ENCODE measurements around the gene ENPEP.
"Not testable (repeated sequence)": the region's sequence is repeated elsewhere in the genome, so short reads cannot be mapped to it uniquely, and the experiment has no call there.

The ENPEP gene

DNA sequence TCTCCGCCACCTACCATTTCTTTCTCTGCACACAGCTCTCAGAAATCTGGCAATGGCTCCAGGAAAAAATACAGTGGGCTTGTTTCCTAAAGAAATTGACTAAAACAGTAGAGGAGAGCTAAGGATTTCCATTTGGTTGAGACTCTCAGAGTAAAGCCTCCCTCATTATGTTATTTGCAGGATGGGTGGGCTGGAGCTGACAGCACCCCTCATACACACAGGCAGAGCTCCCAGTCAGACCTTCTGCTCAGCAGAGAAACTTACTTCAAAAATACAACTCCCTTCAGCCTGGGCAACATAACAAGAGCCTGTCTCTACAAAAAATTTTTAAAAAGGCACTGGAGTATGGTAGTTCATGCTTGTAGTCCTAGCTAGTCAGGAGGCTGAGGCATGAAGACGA is 44.9 kb downstream of the ENPEP start:
- DNase-seq (ENCODE audit: low read depth): no peak

DNA sequence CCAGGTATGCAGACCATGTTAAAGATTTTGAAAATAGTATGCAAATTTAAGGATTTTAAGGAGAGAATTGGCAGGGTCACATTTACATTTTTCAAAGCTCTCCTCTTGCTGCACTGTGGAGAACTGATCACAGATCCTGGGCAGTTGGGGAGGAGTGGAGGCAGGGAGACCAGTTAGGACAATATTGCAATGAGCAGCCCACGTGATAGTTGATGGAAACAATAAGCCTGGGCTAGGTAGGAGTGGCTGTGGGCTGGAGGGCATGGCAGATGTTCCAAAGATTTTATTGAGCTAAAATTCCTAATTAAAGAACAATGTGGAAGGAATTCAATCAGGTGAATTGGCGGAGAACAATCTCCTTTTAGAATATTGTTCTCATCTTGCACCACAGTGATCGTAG is 50.6 kb downstream of the ENPEP start:
- no peak for DNase-seq (ENCODE audit: low read depth)

DNA sequence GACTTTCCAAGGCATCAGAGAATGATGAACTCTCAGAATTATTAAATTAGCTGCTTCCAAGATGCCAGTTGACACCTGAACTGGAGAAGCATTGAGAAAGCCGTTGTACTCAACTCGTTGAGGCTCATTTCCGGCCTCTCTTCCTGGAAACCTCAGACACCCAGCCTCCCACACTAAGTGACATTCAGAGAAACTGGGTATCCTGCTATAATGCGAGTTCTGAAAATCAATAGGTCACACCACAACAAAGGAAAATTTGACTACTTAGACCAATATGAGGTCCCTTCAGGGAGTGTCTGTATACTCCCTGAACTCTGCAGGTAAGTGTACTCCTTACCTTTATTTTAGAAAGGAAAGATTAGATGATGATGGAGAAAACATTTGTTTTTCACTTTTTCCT is 51.2 kb downstream of the ENPEP start:
- no peak for DNase-seq (ENCODE audit: low read depth)

DNA sequence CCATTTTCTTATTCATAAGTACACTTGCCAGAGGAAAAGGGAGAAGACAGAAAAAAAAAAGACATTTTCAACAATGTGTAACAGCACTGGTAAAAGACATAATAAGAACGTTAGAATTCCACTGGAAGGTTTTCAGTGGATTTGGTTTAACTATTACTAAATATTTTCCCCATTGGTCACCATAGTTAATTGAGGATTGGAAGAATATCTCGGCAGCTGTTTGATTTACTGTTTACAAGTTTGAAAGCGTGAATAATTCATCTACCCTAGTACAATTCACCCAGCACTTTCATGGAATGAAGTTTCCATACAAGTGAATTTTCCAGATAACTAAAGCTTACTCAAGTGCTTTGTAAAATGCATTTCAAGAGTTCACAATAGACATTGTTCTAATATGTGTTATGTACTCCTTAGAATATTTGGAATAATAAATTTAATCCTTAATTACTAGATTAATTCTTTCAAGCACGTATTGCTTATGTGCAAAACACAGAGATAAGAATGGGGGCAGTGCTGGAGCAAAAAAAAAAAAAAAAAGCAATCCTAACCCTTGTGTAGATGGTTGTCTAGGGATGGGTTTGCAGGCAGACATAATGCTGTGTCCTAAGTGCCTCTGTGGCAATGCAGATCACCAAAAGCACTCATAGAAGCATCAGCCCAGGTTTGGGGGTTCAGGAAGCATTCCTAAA is 57.1 kb downstream of the ENPEP start:
- no peak for DNase-seq (ENCODE audit: low read depth)

DNA sequence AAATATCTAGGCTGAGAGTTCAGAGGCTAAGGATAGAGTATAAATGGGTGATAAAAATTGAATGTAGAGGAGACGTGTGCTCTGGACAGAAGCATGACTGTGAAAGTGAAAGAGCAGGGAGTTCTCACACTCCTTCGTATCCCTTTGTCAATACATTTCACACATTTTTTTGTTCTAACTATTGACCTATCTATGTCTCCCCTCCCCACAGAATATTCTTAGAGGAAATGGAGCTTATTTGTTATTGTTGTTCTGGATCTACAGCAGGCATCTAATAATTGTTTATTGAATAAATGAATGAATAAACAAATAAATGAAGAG is 57.6 kb downstream of the ENPEP start:
- peak; percentile 57 for DNase-seq (ENCODE audit: low read depth)

DNA sequence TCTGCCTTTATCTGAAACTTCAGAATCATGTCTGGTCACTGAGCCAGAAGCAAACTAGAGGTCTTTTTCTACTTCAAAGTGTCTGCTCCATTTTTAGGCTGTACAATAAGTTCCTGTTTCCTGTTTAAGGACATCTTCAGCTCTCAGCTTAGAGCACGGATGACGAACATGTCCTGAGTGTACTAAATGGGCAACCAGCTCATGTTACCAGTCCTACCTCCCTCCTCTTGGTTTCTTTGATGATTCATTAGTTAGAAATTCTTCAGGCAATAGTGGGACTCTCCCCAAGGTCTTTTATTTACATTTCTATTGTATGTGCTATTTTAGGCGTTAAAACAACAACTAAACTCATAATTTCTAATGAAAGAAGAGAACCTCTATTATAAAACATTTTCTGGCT is 58.0 kb downstream of the ENPEP start:
- peak; percentile 99 for DNase-seq (ENCODE audit: low read depth)

DNA sequence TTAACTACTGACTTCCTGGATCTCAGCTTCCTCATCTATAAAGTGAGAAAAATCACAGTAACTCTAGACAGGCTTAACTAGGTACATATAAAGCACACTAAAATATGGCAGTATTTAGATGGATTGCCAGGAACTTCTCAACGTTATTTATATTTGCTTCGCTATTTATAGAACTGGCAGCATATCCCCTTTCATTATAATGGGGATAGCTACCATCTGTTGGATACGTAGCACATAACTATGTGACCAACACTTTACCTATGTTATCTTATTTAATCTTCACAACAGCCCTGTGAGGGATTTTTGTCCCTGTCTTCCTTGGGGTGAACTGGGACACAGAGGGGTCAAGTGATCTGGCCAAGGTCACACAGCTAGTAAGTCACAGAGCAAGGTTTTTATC is 64.6 kb downstream of the ENPEP start:
- DNase-seq (ENCODE audit: low read depth): peak; percentile 48

DNA sequence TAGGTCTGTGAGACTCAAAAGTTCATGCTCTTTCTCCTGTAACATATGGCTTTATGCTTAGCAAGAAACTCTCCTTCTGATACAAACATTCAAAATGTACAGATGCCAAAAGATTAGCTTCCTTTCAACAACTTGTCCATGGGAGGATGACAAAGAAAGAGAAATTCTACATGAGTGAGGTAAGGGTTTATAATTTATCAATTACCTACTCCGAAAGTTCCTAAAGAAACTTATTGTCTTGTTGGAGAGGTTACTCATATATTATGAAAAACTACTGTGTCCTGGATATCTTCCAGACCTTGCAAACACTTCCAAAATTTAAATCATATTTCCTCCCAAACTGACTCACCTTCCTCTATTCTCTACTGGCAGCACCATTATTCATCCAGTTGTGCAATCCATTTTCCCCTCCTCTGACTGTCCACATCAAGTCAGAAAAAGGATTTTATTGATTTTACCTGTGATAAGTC is 65.1 kb downstream of the ENPEP start:
- DNase-seq (ENCODE audit: low read depth): peak; percentile 93

DNA sequence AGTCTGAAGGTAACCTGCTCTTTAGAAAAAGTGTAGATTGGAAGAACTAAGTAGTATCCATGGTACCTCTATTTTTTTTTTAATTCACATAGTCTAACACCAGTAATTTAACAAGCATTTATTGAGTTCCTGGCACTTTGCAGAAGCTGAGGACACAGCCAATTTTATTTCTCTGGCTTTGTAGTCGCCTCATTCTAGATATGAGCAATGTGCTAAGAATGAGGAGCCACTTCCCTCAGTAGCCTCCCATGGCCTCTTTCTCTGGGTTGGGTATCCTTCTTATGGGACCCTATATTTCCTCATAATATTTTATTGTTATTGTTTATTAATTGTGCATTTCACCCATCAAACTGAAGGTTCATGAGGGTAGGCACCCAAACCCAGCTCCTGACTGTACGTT is 67.6 kb downstream of the ENPEP start:
- DNase-seq (ENCODE audit: low read depth): no peak

DNA sequence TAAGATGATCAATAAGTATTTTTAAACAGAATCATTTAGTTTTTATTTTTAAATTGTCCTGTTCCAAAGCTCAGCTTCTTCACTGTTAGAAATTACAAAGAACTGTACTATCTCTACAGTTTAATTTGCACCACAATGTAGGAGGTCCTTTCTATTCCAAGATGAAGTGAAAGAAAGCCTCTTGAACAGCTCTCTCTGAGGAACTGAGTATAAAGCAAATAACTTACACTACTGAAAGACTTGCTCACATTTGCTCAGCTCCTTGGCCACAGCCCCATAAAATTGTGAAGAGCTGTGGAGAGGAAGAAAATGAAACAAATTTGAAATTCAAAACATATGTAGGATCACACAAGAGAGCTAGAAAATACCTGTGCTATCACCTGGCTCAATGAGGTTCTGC is 68.6 kb downstream of the ENPEP start:
- DNase-seq (ENCODE audit: low read depth): no peak

DNA sequence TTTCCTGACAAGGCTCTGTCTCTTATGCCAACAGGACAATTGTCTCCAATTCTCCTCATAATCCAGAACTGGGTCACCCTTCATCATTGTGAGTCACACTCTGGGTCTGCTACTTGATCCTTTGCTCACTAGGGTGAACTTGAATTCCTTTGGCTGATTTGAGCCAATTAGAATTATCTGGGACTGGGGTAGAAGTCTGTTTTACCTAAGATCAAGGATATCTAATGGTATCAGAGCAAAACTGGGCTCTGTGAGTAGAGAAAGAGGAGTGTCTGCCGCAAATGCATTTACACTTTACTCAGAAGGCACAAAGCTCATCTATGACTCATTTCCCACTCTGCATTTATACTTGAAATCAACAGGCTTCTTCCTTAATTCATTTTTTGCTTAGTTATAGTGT is 74.3 kb downstream of the ENPEP start:
- DNase-seq (ENCODE audit: low read depth): peak; percentile 64

DNA sequence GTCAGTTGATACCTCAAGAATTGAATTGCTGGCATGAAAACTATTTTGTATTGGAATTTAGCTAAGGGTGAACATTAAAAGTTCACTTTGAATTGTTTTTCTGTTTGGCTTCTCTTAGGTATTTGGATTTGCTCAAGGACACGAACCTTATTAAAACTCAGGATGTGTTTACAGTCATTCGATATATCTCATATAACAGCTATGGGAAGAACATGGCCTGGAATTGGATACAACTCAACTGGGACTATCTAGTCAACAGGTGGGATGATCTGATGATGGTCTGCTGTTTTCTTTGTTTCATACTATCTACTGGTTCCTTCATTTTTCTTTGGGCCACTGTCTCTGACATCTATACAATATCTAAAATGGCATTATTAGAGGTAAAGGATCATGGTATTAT is 77.2 kb downstream of the ENPEP start:
- DNase-seq (ENCODE audit: low read depth): no peak

DNA sequence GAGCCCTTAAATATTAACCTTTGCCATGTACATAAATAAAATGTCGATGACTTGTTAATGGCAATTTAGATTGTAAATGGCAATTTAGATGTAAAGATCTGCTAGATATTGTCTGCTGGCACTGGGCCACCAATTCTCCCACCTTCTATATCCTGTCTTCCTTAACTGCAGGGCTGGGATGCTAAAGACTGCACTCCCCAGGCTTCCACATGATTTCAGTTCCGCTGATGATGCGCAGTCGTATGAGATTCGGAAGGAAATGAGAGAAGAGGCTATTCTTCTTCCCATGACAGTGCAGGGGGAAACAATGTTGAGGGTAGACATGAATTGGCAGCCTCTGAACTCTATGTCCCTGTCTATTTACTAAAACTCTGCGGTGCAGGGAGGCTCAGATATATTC is 91.3 kb downstream of the ENPEP start:
- no peak for DNase-seq (ENCODE audit: low read depth)

DNA sequence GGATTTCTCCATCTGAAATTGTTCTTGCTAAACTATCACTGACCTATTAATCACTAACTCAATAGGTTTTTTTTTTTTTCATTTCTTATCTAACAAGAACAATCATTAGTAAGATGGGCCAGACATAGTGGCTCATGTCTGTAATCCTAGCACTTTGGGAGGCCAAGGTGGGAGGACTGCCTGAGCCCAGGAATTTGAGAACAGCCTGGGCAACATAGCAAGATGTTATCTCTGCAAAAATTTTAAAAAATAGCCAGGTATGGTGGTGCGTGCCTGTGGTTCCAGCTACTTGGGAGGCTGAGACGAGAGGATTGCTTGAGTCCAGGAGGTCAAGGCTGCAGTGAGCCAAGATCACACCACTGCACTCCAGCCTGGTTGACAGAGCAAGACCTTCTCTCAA is 100.7 kb downstream of the ENPEP start:
- not testable (repeated sequence) for DNase-seq (ENCODE audit: low read depth)

DNA sequence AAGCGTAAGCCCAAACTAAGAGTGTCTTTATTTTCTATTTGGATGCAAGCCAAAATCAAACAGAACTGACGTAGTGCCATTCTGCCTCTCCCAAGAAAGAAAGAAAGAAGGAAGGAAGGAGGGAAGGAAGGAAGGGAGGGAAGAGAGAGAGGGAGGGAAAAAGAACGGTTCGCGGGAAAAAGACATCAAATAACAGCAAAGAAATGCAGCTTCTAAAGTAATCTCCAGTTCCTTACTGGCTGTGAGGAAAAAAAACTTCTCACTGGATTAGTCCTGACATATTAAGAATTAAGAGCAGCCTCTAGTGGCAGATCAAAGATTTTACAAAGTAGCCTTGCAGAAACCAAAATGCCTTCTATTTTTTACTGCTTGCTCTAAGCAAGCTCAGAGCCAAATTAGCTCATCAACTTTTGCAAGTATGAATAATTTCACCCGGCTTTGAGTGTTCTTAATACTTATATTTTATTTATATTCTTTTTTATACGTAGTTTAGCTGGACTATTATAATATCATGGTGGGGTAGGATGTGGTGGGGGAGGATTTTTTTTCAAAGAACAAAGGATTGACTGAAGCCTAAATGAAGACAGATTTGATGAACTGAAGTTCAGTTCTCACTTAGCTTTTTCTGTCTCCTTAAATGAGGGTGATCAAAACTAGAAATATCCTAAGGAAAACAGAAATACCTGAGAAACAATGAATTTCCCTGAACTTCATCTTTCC is 110.3 kb downstream of the ENPEP start:
- DNase-seq (ENCODE audit: low read depth): peak; percentile 85

DNA sequence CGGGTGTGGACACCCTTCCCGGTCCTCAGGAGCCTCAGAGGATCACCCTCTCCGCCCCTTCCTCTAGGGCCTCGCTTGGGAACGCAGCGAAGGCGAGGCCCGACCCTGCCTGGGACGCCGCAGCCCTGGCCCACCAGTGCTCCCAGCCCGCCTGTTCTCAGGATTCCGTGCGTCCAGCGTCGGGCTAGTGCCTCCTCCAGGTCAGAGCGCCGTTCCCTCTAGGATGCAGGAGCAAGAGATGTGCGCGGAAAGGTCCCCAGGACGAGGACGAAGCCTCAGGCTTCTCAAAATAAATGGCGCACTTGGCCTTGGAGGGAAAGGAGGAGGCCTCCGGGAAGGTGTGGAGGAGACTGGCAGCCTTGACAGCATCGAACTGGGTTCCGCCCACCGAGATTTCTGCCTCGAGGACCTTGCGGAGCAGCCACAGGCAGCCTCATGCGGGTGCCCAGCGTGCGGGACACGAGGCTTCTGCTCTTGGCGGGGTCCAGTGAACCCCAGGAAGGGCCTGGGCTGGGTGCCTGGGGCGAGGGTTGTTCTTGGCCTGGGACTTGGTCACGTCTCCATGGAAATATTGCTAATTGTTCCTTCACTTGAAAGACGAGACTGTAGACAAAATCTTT is 111.8 kb downstream of the ENPEP start:
- no peak for DNase-seq (ENCODE audit: low read depth)

DNA sequence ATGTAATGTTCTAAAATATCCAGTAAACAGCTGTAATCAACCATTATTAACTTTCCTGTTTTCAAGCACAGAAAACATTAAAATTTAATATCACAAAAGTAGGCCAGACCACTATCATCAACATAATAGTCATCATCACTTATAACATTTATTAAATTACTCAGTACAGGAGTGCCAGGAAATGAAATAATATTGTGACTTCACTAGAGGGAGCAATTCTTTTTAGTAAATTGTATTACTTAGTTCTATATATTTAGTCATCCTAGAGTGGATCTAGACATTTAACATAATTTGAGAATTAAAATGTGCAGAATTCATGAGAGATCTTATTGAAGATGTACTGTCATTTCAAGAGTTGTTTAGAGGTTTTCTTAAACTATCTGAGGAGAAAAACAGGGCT is 113.3 kb downstream of the ENPEP start:
- peak; percentile 34 for DNase-seq (ENCODE audit: low read depth)

DNA sequence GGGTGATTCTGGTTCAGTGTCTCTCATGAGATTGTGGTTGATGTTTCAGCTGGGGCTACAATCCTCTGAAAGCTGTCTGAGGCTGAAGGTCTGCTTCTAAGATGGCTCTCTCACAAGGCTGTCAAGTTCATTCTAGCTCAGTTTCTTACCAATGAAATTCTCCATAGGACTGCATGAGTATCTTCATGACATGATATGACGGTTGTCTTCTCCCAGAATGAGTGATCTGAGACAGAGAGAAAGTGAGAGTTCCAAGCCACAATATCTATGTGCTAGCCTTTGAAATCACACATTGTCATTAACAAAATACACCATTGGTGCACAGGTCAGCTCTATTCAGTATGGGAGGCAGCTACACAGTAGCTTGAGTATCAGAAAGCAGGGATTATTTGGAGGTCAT is 119.6 kb downstream of the ENPEP start:
- no peak for DNase-seq (ENCODE audit: low read depth)

DNA sequence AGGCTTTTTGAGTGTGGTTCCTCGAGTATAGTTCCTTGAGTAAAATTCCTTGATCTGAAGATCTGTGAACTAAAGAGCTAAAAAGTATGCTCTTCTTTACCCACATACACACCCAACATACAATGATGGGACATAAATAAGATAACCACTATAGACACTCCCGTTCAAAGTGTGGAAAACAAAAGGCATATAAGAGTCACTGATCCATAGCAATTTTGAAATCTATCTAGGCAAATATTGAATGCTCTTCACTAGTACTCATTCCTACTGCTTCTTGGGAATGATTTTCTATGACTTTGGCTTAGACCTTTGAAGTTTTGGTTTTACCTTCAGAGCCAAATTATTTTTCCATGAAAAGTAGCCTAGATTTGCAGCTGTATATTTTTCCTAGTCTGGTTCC is 120.5 kb downstream of the ENPEP start:
- no peak for DNase-seq (ENCODE audit: low read depth)

DNA sequence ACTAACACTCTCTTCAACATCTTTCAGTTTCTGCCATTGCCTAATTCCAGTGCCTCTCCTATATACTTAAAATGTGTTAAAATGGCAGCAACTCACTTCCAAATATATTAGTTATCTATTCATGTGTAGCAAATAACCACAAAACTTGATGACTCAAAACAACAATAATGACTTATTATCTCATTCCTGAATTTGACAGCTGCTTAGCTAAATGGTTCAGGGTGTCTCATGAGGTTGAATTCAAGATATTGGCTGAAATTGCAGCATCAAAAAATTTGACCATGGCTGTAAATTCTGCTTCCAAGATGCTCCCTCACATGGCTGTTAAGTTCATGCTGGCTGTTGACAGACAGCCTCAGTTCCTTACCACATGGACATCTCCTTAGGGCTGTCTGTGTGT is 121.6 kb downstream of the ENPEP start:
- no peak for DNase-seq (ENCODE audit: low read depth)

DNA sequence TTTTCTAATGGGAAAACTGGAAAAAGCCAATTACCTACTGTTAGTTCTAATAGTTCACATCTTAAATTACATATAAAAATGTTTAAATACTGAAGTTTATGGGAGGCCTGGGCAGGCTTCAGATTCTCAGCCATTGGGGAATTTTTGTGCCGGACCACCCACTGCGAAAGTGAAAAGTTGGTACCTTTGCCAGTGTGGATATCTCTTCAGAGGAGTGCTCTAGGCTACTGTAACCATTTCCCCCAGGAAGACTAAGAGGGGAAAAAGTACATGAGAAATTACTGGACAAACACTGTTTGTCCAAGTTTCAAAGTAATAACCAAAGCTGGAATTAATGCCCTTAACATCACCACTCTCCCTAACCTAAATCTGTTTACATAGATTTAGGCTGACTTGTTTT is 126.1 kb downstream of the ENPEP start:
- DNase-seq (ENCODE audit: low read depth): no peak

DNA sequence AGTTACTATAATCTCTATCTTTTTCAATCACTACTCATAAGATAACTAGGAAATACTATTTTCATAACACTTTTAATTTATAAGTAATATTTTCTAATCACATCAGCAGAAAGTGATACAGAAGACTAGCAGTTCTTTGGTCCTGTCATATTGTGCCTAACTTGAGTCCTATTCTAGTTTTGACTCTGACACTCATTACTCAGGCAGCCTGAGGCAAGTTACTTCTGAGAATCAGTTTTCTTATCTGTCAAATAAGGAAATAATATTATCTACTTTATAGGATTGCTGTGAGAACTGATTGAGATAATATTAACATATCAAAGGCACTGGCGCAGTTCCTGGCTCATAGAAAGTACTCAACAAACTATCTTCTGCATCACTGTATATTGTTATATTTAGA is 129.1 kb downstream of the ENPEP start:
- no peak for DNase-seq (ENCODE audit: low read depth)

DNA sequence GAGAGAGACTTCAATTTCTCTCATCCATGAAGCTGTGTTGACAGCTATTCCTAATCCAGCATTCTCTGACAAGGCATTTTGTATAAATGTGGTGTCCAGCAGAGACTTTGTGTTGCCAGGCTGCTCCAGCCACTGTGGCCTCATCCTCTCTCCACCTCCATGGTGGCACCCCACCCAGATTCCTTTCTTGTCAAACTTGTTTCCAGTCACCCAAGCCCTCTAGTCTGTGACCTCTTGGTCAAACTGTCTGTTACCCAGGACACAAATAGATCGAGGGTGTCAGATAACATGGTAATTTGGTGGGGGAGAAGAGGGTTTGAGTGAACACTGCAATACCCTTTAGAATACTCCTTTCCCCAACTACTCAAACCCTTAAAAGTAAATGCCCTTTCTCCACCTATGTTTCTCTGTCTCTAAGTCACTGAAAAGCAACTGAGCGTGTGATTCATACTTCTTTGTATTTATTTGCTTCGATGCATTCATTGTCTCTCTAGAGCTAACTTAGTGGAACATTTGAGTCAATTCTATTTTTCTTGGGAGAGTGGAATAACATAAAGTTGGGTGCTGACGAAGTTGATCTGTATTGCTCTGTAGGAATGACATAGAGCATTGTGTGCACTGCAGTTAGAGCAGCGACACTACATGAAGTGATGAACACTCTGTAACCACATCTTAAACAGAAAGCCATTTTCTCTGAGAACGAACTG is 133.2 kb downstream of the ENPEP start:
- peak; percentile 76 for DNase-seq (ENCODE audit: low read depth)
